ENCODE results near the gene EIF1.

GRCh38 chr17:41697122-41697962, 8.7 kb downstream of the EIF1 start:
- TF ChIP-seq CTCF (IDR thresholded peaks at IDR 0.05; ENCODE audit: control extremely low read depth in 1 of 3, insufficient read depth in 1 of 3, low read depth in 1 of 3, low read length in 3 of 3), result no peak
- TF ChIP-seq, protein P1, sequence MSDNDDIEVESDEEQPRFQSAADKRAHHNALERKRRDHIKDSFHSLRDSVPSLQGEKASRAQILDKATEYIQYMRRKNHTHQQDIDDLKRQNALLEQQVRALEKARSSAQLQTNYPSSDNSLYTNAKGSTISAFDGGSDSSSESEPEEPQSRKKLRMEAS (IDR thresholded peaks at IDR 0.05), result no peak
- no peak for TF ChIP-seq JUN (IDR thresholded peaks at IDR 0.05; ENCODE audit: low read depth, low read length)
- TF ChIP-seq EZH2 (IDR thresholded peaks at IDR 0.05; ENCODE audit: low read depth, low read length, severe bottlenecking), result no peak
- TF ChIP-seq TEAD4 (IDR thresholded peaks at IDR 0.05; ENCODE audit: low read depth, low read length), result no peak
- TF ChIP-seq RAD21 (IDR thresholded peaks at IDR 0.05 in 1 of 2, conservative IDR thresholded peaks at IDR 0.05 in 1 of 2; ENCODE audit: low read depth in 2 of 2, low read length in 2 of 2), result no peak
- no peak for TF ChIP-seq POLR2AphosphoS5 (IDR thresholded peaks at IDR 0.05; ENCODE audit: low read depth, low read length)
- TF ChIP-seq POLR2A (IDR thresholded peaks at IDR 0.05; ENCODE audit: control extremely low read depth in 1 of 2, low read depth in 2 of 2, low read length in 2 of 2), result no peak
- TF ChIP-seq EP300 (IDR thresholded peaks at IDR 0.05; ENCODE audit: borderline replicate concordance in 1 of 2, low read depth in 2 of 2, low read length in 2 of 2), result no peak
- TF ChIP-seq BCL11A (IDR thresholded peaks at IDR 0.05; ENCODE audit: low read depth in 2 of 2, low read length in 2 of 2), result no peak
- no peak for TF ChIP-seq CEBPB (IDR thresholded peaks at IDR 0.05; ENCODE audit: low read depth, low read length)
- TF ChIP-seq NANOG (IDR thresholded peaks at IDR 0.05; ENCODE audit: insufficient read depth, low read depth, low read length, poor library complexity, severe bottlenecking), result no peak
- TF ChIP-seq ZNF274 (IDR thresholded peaks at IDR 0.05; ENCODE audit: borderline replicate concordance, extremely low read depth, low read length), result no peak
- TF ChIP-seq CHD7 (IDR thresholded peaks at IDR 0.05; ENCODE audit: insufficient replicate concordance, low read length), result no peak
